Endothelial cell of umbilical vein (primary cell): ENCODE results near the gene SLC22A23. TPM values are rescaled to one million over a fixed set of nuclear protein-coding genes. Genes with fewer than 3 reads are reported as not detected.

Experiments
- BruUV-seq: library from RNA; stranded (reverse); fragments of 400-500 nt; replicated peaks from 2 replicates; lab custom pipeline; 2021; lab: Mats Ljungman, UMichigan
- CTCF ChIA-PET: fragments of 300-600, 350-600 bp; sonication (Branson Sonifier 250); formaldehyde crosslinking; loops from one replicate; lab custom pipeline; 2021; ENCODE audit warnings: antibody characterized with exemption, inconsistent platforms; lab: Charles Lee
- POLR2A ChIA-PET: fragments of 300-600, 350-600 bp; sonication (Branson Sonifier 250); formaldehyde crosslinking; loops from one replicate; lab custom pipeline; 2021; ENCODE audit warnings: antibody characterized with exemption, inconsistent platforms; lab: Charles Lee
- DNase-seq: peaks from one replicate; pipeline ENCODE4 v3.0.0-alpha.2; 2011; ENCODE audit warnings: low read depth, low spot score
- FAIRE-seq: peaks from 2 replicates; lab custom pipeline; 2011; peaks lifted over from hg19 to GRCh38; lab: Jason Lieb, UNC
- H2AFZ ChIP-seq: 2 replicates; pipeline ENCODE4 v1.6.0; 2012; ENCODE audit warnings: low read depth, low read length, control low read depth, inconsistent platforms
- H3K27ac ChIP-seq: 2 replicates; pipeline ENCODE4 v1.5.1; 2011; ENCODE audit warnings: low read depth, mild to moderate bottlenecking, control low read depth, low read length, moderate library complexity; ENCODE audit not compliant: insufficient read depth
- H3K27me3 ChIP-seq, 2 experiments: 2 replicates each; pipeline versions ENCODE4 v1.6.0 to v1.6.1; 2011; ENCODE audit warnings: low read length in 2 of 2, mixed read lengths in 1 of 2; ENCODE audit not compliant: control insufficient read depth in 2 of 2, insufficient read depth in 2 of 2
- H3K36me3 ChIP-seq, 2 experiments: 2 replicates in 1 of 2; 3 replicates in 1 of 2; pipeline ENCODE4 v1.5.1; 2011; ENCODE audit warnings: low read length in 2 of 2, mild to moderate bottlenecking in 1 of 2, moderate library complexity in 1 of 2; ENCODE audit not compliant: control insufficient read depth in 2 of 2, insufficient read depth in 2 of 2; ENCODE audit errors: extremely low read depth in 1 of 2
- H3K4me1 ChIP-seq: 3 replicates; pipeline ENCODE4 v1.5.1; 2011; ENCODE audit warnings: mild to moderate bottlenecking, low read length; ENCODE audit not compliant: control insufficient read depth, insufficient read depth; ENCODE audit errors: extremely low read depth
- H3K4me2 ChIP-seq: 2 replicates; pipeline ENCODE4 v1.6.1; 2011; ENCODE audit warnings: low read length, control low read depth, mixed read lengths; ENCODE audit not compliant: insufficient read depth
- H3K4me3 ChIP-seq, 3 experiments: fragments of 200-600 bp in 1 of 3; sonication (generic), shearing (Covaris generic) in 1 of 3; replicated peaks in 1 of 3; 2 replicates each; pipeline ENCODE4 v1.5.1; 2011 to 2016; ENCODE audit warnings: control low read depth in 3 of 3, low read length in 3 of 3, mild to moderate bottlenecking in 2 of 3, inconsistent platforms in 1 of 3, low read depth in 1 of 3, moderate library complexity in 1 of 3; ENCODE audit not compliant: insufficient read depth in 1 of 3
- H3K79me2 ChIP-seq: 2 replicates; pipeline ENCODE4 v1.6.0; 2012; ENCODE audit warnings: low read length, inconsistent platforms; ENCODE audit not compliant: control insufficient read depth, insufficient read depth
- H3K9ac ChIP-seq: replicated peaks from 2 replicates; pipeline ENCODE3; 2011; ENCODE audit warnings: low read length, control low read depth; ENCODE audit not compliant: insufficient read depth; ENCODE audit errors: extremely low read depth
- H3K9me1 ChIP-seq: replicated peaks from 3 replicates; pipeline ENCODE4 v1.6.0; 2011; ENCODE audit warnings: mild to moderate bottlenecking, low read length; ENCODE audit not compliant: control insufficient read depth, insufficient read depth; ENCODE audit errors: extremely low read depth
- H3K9me3 ChIP-seq: replicated peaks from 2 replicates; pipeline ENCODE4 v1.5.1; 2012; ENCODE audit warnings: low read length, inconsistent platforms; ENCODE audit not compliant: control insufficient read depth, insufficient read depth
- H4K20me1 ChIP-seq: replicated peaks from 2 replicates; pipeline ENCODE3; 2011; ENCODE audit warnings: mild to moderate bottlenecking, low read length; ENCODE audit not compliant: control insufficient read depth, insufficient read depth; ENCODE audit errors: extremely low read depth
- EZH2 ChIP-seq: IDR thresholded peaks from 2 replicates; pipeline ENCODE4 v1.6.1; 2012; ENCODE audit warnings: borderline replicate concordance, low read depth, mild to moderate bottlenecking, moderate library complexity, low read length, inconsistent platforms; ENCODE audit not compliant: severe bottlenecking
- FOS ChIP-seq: IDR thresholded peaks from 2 replicates; pipeline ENCODE4 v1.6.1; 2011; ENCODE audit warnings: mild to moderate bottlenecking, low read length, moderate library complexity, borderline replicate concordance; ENCODE audit not compliant: insufficient read depth
- GATA2 ChIP-seq: IDR thresholded peaks from 2 replicates; pipeline ENCODE4 v1.7.0; 2011; ENCODE audit warnings: low read depth, mild to moderate bottlenecking, moderate library complexity, mixed read lengths, low read length; ENCODE audit not compliant: insufficient read length, insufficient read depth
- JUN ChIP-seq: IDR thresholded peaks from 2 replicates; pipeline ENCODE4 v1.6.1; 2011; ENCODE audit warnings: borderline replicate concordance, low read depth; ENCODE audit not compliant: insufficient read length, insufficient read depth
- MAX ChIP-seq: IDR thresholded peaks from 2 replicates; pipeline ENCODE4 v1.6.1; 2011; ENCODE audit not compliant: insufficient read depth, insufficient read length
- MYC ChIP-seq: IDR thresholded peaks from one replicate; pipeline ENCODE4 v1.6.1; 2011; ENCODE audit warnings: mild to moderate bottlenecking, low read depth, low read length
- POLR2A ChIP-seq: IDR thresholded peaks from 2 replicates; pipeline ENCODE4 v1.6.1; 2012; ENCODE audit warnings: low read depth, mild to moderate bottlenecking, control low read depth, low read length
- POLR2AphosphoS5 ChIP-seq: IDR thresholded peaks from 2 replicates; pipeline ENCODE4 v1.6.1; 2012; ENCODE audit warnings: low read depth, mild to moderate bottlenecking, control low read depth, low read length, moderate library complexity; ENCODE audit not compliant: insufficient read depth
- dilution Hi-C: fragments of 300-500 bp; cut with MboI; formaldehyde crosslinking; loops from one replicate; pipeline ENCODE4 v1.15.0; 2019; ENCODE audit warnings: low sequenced_read_pairs; ENCODE audit not compliant: extremely low pct_ligation_motif_present
- intact Hi-C: fragments of 100-400 bp; cut with micrococcal nuclease; formaldehyde crosslinking; loops from one replicate; pipeline ENCODE4 v1.10.0; 2022
- polyA plus RNA-seq, 4 experiments: library from polyadenylated mRNA; depleted of rRNA in 3 of 4; stranded (reverse) in 3 of 4; unstranded in 1 of 4; fragments of >200 nt; gene quantifications; 2 replicates each; pipeline versions ENCODE4 v1.2.1 to v1.2.3, GENCODE V29; 2011 to 2012; ENCODE audit warnings: missing spikeins in 1 of 4
- total RNA-seq: library from RNA; stranded (reverse); gene quantifications from 2 replicates; pipeline ENCODE4 v1.2.3, GENCODE V29; 2021
- TF ChIP-seq, protein P1 (sequence below), 2 donors: IDR thresholded peaks; 1 replicate in 1 of 2; 2 replicates in 1 of 2; pipeline ENCODE4 v1.5.1; 2011; ENCODE audit warnings: low read length in 2 of 2, mild to moderate bottlenecking in 2 of 2, moderate library complexity in 2 of 2, control low read depth in 1 of 2, inconsistent platforms in 1 of 2, low read depth in 1 of 2; ENCODE audit not compliant: insufficient read depth in 1 of 2; ENCODE audit errors: extremely low read depth in 1 of 2

SLC22A23 gene
- total and polyA plus RNA-seq, 2 donors (not counting 3 experiments of a cell fraction or from before 2014, with no cell fraction given): 4.2 to 14.3 TPM

DNA sequence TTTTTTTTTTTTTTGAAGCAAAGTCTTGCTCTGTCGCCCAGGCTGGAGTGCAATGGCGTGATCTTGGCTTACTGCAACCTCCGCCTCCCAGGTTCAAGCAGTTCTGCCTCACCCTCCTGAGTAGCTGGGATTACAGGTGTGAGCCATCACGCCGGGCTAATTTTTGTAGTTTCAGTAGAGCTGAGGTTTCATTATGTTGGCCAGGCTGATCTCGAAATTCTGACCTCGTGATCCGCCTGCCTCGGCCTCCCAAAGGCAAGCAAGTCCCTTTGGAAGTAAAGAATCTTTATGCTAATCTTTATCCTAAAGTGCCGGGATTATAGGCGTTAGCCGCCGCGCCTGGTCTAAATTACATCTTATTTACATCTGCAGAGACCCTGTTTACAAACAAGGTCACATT, 196.6 kb downstream of the SLC22A23 start:
- no peak overlapping the region for H3K9ac ChIP-seq
- H2AFZ ChIP-seq: no peak overlapping the region
- H3K79me2 ChIP-seq: peaks cover 62% of the 10 kb centered on the region
- peak overlapping the region; percentile 24 for H3K4me2 ChIP-seq
- H3K27me3 ChIP-seq: peaks cover 1 to 4% of the 10 kb centered on the region in 2 experiments
- BruUV-seq: no TSS peak
- TF ChIP-seq EZH2: no peak
- TF ChIP-seq MAX: no peak
- TF ChIP-seq JUN: no peak
- no peak for TF ChIP-seq POLR2AphosphoS5
- TF ChIP-seq, protein P1, sequence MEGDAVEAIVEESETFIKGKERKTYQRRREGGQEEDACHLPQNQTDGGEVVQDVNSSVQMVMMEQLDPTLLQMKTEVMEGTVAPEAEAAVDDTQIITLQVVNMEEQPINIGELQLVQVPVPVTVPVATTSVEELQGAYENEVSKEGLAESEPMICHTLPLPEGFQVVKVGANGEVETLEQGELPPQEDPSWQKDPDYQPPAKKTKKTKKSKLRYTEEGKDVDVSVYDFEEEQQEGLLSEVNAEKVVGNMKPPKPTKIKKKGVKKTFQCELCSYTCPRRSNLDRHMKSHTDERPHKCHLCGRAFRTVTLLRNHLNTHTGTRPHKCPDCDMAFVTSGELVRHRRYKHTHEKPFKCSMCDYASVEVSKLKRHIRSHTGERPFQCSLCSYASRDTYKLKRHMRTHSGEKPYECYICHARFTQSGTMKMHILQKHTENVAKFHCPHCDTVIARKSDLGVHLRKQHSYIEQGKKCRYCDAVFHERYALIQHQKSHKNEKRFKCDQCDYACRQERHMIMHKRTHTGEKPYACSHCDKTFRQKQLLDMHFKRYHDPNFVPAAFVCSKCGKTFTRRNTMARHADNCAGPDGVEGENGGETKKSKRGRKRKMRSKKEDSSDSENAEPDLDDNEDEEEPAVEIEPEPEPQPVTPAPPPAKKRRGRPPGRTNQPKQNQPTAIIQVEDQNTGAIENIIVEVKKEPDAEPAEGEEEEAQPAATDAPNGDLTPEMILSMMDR (IDR thresholded peaks at IDR 0.05; ENCODE audit: extremely low read depth in 1 of 2, insufficient read depth in 1 of 2, low read depth in 1 of 2, low read length in 2 of 2): no peak
- no peak for TF ChIP-seq FOS
- TF ChIP-seq MYC: no peak
- TF ChIP-seq POLR2A: no peak
- no peak for TF ChIP-seq GATA2
- no peaks in the 10 kb centered on the region for H3K9me3 ChIP-seq
- H3K4me1 ChIP-seq: peaks cover 7% of the 10 kb centered on the region
- dilution Hi-C loops (no loop called here), intact Hi-C loops (no loop called here)
- H3K9me1 ChIP-seq: no peaks in the 10 kb centered on the region
- H3K27ac ChIP-seq: no peak overlapping the region
- ChIA-PET CTCF (interaction anchor here (1.3 to 4.4 kb wide), 4 partner anchors 8 to 135 kb away, joined by 3 to 25 read pairs (median 8); partner anchors contain the start of gene TUBB2A), POLR2A (no interaction called here)
- no peak overlapping the region for H3K4me3 ChIP-seq
- no peaks in the 10 kb centered on the region for H4K20me1 ChIP-seq
- FAIRE-seq: no peak
- H3K36me3 ChIP-seq: peaks cover 3 to 10% of the 10 kb centered on the region in 2 experiments
- no peak for DNase-seq
